Naive thymus-derived CD8-positive, alpha-beta T cell (primary cell): Measurements from ENCODE around the gene BTG3. TPM values are rescaled to one million over a fixed set of nuclear protein-coding genes. Genes with fewer than 3 reads are reported as not detected.
A peak's percentile ranks its signal among the peaks of the same experiment; 100 is the strongest.

Experiments used
- ATAC-seq, 2 donors: fragments of 150-1000 bp; cut with Tn5 transposase in 1 of 2; sonication (Bioruptor Pico), chemical (Tn5 transposase) in 1 of 2; 1 replicate in 1 of 2; 2 replicates in 1 of 2; pipeline ENCODE4 v1.10.0; 2021; ENCODE audit warnings: mild to moderate bottlenecking in 2 of 2, moderate library complexity in 2 of 2
- POLR2A ChIA-PET: fragments of 350-600 bp; sonication (Branson Sonifier 250); formaldehyde crosslinking; loops from one replicate; lab custom pipeline; 2021; ENCODE audit warnings: antibody characterized with exemption; lab: Charles Lee
- DNase-seq, 10 donors: peaks; one replicate each; pipeline versions ENCODE4 v3.0.0 to v3.0.0-alpha.2; 2020 to 2022
- H3K27ac Mint-ChIP-seq, 10 donors: one replicate each; pipeline ENCODE4 v1.8.0; 2020 to 2022; ENCODE audit warnings: mild to moderate bottlenecking in 10 of 10, mixed read lengths in 10 of 10, moderate library complexity in 4 of 10, inconsistent platforms in 1 of 10
- H3K27me3 Mint-ChIP-seq, 5 donors: one replicate each; pipeline ENCODE4 v1.8.0; 2021 to 2022; ENCODE audit warnings: mixed read lengths in 5 of 5
- H3K36me3 Mint-ChIP-seq, 3 donors: one replicate each; pipeline ENCODE4 v1.8.0; 2020 to 2022; ENCODE audit warnings: mixed read lengths in 3 of 3, mild to moderate bottlenecking in 2 of 3, inconsistent platforms in 1 of 3
- H3K4me1 Mint-ChIP-seq, 4 donors: one replicate each; pipeline ENCODE4 v1.8.0; 2021 to 2022; ENCODE audit warnings: mixed read lengths in 4 of 4
- H3K4me3 Mint-ChIP-seq, 10 donors: one replicate each; pipeline ENCODE4 v1.8.0; 2020 to 2022; ENCODE audit warnings: mild to moderate bottlenecking in 10 of 10, mixed read lengths in 10 of 10, moderate library complexity in 6 of 10, inconsistent platforms in 1 of 10
- H3K9me3 Mint-ChIP-seq, 9 donors: one replicate each; pipeline ENCODE4 v1.8.0; 2020 to 2022; ENCODE audit warnings: mixed read lengths in 9 of 9, mild to moderate bottlenecking in 3 of 9, inconsistent platforms in 1 of 9, moderate library complexity in 1 of 9
- polyA plus RNA-seq, 3 donors: library from polyadenylated mRNA; unstranded; fragments of 300-500 nt; fragmentation: Illumina TruSeq; gene quantifications; one replicate each; pipeline ENCODE4 v1.2.3, GENCODE V29; 2021
- total RNA-seq, 8 experiments: library from RNA in 2 of 8; stranded (reverse) in 2 of 8; gene quantifications; one replicate each; pipeline ENCODE4 v1.2.3 and lab custom pipeline; 2021 to 2026

Gene BTG3
- total and polyA plus RNA-seq, 5 experiments from 2014 or later: 4.2 to 17.7 (median 7.1) TPM

GRCh38 chr21:17580319-17580718 is 32.4 kb downstream of the BTG3 start:
- Mint-ChIP-seq H3K36me3 (no peaks in the 10 kb centered on the region), H3K4me3 (no peak overlapping the region), H3K27me3 (no peaks in the 10 kb centered on the region), H3K27ac (no peak overlapping the region), H3K4me1 (no peaks in the 10 kb centered on the region), H3K9me3 (no peaks in the 10 kb centered on the region)
- POLR2A ChIA-PET: no interaction called here
- ATAC-seq (no peak), DNase-seq (no peak)

- no peak for DNase-seq
- Mint-ChIP-seq H3K36me3 (no peaks in the 10 kb centered on the region), H3K4me1 (peaks cover 0 to 2% (median 0%) of the 10 kb centered on the region in 4 donors), H3K4me3 (no peak overlapping the region), H3K27ac (no peak overlapping the region), H3K9me3 (no peaks in the 10 kb centered on the region), H3K27me3 (peaks cover 0 to 8% (median 0%) of the 10 kb centered on the region in 5 donors)
- no peak for ATAC-seq
- POLR2A ChIA-PET: no interaction called here
Measured at GRCh38 chr21:17578876-17579275, 33.8 kb downstream of the BTG3 start.

DNA sequence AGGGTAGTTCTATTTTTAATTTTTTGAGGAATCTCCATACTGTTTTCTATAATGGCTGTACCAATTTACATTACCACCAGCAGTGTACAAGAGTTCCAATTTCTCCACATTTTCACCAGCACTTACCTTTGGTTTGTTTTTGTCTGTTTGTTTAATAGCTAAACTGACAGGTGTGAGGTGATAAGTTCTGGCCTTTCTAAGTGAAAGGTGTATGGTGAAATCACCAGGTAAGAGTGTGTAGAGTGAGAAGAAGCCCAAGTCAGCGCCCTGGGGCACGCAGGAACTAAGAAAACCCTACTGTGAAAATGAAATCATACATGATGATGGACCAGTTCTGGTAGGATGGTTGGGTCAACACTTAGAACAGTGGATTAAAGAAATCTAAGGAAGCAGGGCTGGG is 34.5 kb downstream of the BTG3 start:
- Mint-ChIP-seq H3K9me3 (no peaks in the 10 kb centered on the region), H3K27ac (no peak overlapping the region), H3K36me3 (no peaks in the 10 kb centered on the region), H3K4me1 (peaks cover 0 to 2% (median 0%) of the 10 kb centered on the region in 4 donors), H3K27me3 (peaks cover 0 to 8% (median under 1%) of the 10 kb centered on the region in 5 donors), H3K4me3 (no peak overlapping the region)
- POLR2A ChIA-PET: no interaction called here
- ATAC-seq: no peak
- DNase-seq: no peak

GRCh38 chr21:17577701-17578100 is 35.0 kb downstream of the BTG3 start:
- DNase-seq (no peak), ATAC-seq (no peak)
- peaks cover 0 to 2% (median 0%) of the 10 kb centered on the region in 4 donors for H3K4me1 Mint-ChIP-seq
- H3K36me3 Mint-ChIP-seq: no peaks in the 10 kb centered on the region
- POLR2A ChIA-PET: no interaction called here
- H3K27me3 Mint-ChIP-seq: peaks cover 0 to 8% (median 2%) of the 10 kb centered on the region in 5 donors
- no peak overlapping the region for H3K4me3 Mint-ChIP-seq
- no peak overlapping the region for H3K27ac Mint-ChIP-seq
- no peaks in the 10 kb centered on the region for H3K9me3 Mint-ChIP-seq

GRCh38 chr21:17576080-17576835 is 36.4 kb downstream of the BTG3 start:
- DNase-seq (no peak), ATAC-seq (no peak)
- H3K36me3 Mint-ChIP-seq: no peaks in the 10 kb centered on the region
- H3K27ac Mint-ChIP-seq: no peak overlapping the region
- peaks cover 0 to 8% (median 2%) of the 10 kb centered on the region in 5 donors for H3K27me3 Mint-ChIP-seq
- H3K4me1 Mint-ChIP-seq: peaks cover 0 to 2% (median 0%) of the 10 kb centered on the region in 4 donors
- H3K9me3 Mint-ChIP-seq: no peaks in the 10 kb centered on the region
- POLR2A ChIA-PET: no interaction called here
- H3K4me3 Mint-ChIP-seq: no peak overlapping the region

- peaks cover 0 to 2% (median 0%) of the 10 kb centered on the region in 4 donors for H3K4me1 Mint-ChIP-seq
- H3K27ac Mint-ChIP-seq: no peak overlapping the region
- H3K36me3 Mint-ChIP-seq: no peaks in the 10 kb centered on the region
- ATAC-seq (no peak), DNase-seq (no peak)
- H3K4me3 Mint-ChIP-seq: no peak overlapping the region
- POLR2A ChIA-PET: no interaction called here
- peaks cover 0 to 8% (median 5%) of the 10 kb centered on the region in 5 donors for H3K27me3 Mint-ChIP-seq
- H3K9me3 Mint-ChIP-seq: no peaks in the 10 kb centered on the region
Measured at GRCh38 chr21:17575076-17575475, 37.6 kb downstream of the BTG3 start.

DNA sequence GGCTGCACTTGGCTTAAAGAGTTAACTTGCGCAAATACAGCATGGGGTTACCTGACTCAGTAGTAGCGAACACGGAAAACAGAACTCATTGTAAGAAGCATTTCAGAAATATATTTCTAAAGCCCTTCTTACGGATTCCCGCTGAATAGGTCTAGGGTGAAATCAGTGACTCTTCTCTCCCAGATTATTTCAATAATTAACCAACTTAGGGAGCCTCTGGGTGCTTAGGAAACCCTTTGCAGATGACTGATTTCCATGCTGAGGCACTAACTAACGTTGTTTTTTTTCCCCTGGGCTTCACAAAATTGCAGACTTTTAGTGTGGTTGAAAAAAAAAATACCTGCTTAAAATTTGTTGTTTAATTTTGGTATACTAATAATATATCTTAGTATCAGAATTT is 40.3 kb downstream of the BTG3 start:
- ATAC-seq: no peak
- POLR2A ChIA-PET: no interaction called here
- Mint-ChIP-seq H3K27me3 (peaks cover 0 to 8% (median 6%) of the 10 kb centered on the region in 5 donors), H3K36me3 (no peaks in the 10 kb centered on the region), H3K4me1 (peaks cover 0 to 2% (median 0%) of the 10 kb centered on the region in 4 donors), H3K27ac (no peak overlapping the region), H3K4me3 (no peak overlapping the region), H3K9me3 (no peaks in the 10 kb centered on the region)
- no peak for DNase-seq

DNA sequence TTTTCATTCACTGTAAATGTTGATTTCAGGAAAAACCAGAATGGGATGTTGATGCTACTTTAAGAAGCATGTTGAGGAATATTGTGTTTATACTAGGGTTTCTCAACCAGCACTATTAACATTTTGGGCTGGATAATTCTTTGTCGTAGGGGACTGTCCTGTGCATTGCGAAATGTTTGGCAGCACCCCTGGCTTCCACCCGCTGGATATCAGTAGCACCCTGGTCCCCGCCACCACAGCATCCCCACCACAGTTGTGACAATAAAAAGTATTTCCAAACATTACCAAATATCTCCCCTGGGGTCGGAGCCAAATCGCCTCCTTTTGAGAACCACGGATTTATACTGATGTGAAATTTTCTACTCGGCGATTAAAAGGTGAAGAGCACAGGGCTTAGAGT is 41.9 kb downstream of the BTG3 start:
- no peaks in the 10 kb centered on the region for H3K9me3 Mint-ChIP-seq
- H3K27me3 Mint-ChIP-seq: peaks cover 0 to 8% (median 6%) of the 10 kb centered on the region in 5 donors
- peak overlapping the region in 1 of 10 donors; percentile 12 for H3K27ac Mint-ChIP-seq
- POLR2A ChIA-PET: no interaction called here
- DNase-seq (no peak), ATAC-seq (no peak)
- peaks cover 0 to 2% (median 0%) of the 10 kb centered on the region in 4 donors for H3K4me1 Mint-ChIP-seq
- no peaks in the 10 kb centered on the region for H3K36me3 Mint-ChIP-seq
- no peak overlapping the region for H3K4me3 Mint-ChIP-seq

GRCh38 chr21:17560377-17561025 is 52.2 kb downstream of the BTG3 start:
- Mint-ChIP-seq H3K27me3 (peaks cover 0 to 6% (median 0%) of the 10 kb centered on the region in 5 donors), H3K4me1 (no peaks in the 10 kb centered on the region), H3K36me3 (peaks cover 0 to 12% (median 0%) of the 10 kb centered on the region in 3 donors), H3K9me3 (no peaks in the 10 kb centered on the region), H3K4me3 (no peak overlapping the region), H3K27ac (no peak overlapping the region)
- POLR2A ChIA-PET: no interaction called here
- ATAC-seq: no peak
- DNase-seq: no peak

GRCh38 chr21:17554679-17555465 is 57.8 kb downstream of the BTG3 start:
- Mint-ChIP-seq H3K4me3 (no peak overlapping the region), H3K9me3 (no peaks in the 10 kb centered on the region), H3K27me3 (peaks cover 0 to 4% (median 0%) of the 10 kb centered on the region in 5 donors), H3K27ac (no peak overlapping the region), H3K4me1 (no peaks in the 10 kb centered on the region), H3K36me3 (peaks cover 0 to 1% (median 0%) of the 10 kb centered on the region in 3 donors)
- POLR2A ChIA-PET: no interaction called here
- ATAC-seq: no peak
- DNase-seq: no peak

- no peak overlapping the region for H3K4me3 Mint-ChIP-seq
- H3K36me3 Mint-ChIP-seq: no peaks in the 10 kb centered on the region
- no peak for ATAC-seq
- no peaks in the 10 kb centered on the region for H3K9me3 Mint-ChIP-seq
- H3K27ac Mint-ChIP-seq: no peak overlapping the region
- DNase-seq: no peak
- POLR2A ChIA-PET: no interaction called here
- H3K4me1 Mint-ChIP-seq: no peaks in the 10 kb centered on the region
- H3K27me3 Mint-ChIP-seq: peaks cover 0 to 4% (median 0%) of the 10 kb centered on the region in 5 donors
Measured at GRCh38 chr21:17554120-17554519, 58.6 kb downstream of the BTG3 start.

DNA sequence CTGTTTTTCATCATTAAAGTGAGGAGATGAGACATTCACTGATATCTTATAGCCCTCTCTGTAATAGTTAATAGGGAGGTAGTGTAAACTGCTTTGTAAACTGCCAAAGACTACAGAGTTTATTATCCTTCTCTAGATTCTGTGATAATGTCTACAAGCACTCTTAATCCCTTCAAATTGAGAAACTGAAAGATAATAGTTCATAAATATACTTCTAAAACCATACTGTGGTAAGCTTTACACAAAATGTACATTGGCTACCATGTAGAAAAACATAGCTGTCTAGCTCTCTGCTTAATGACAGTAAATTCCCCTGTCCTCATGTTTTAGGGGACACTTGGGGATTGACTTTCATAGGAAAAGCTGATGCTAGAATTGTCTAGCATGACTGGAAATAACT is 60.3 kb downstream of the BTG3 start:
- peaks cover 0 to 4% (median 4%) of the 10 kb centered on the region in 3 donors for H3K36me3 Mint-ChIP-seq
- no peaks in the 10 kb centered on the region for H3K4me1 Mint-ChIP-seq
- no peak for ATAC-seq
- POLR2A ChIA-PET: no interaction called here
- no peak overlapping the region for H3K27ac Mint-ChIP-seq
- no peaks in the 10 kb centered on the region for H3K9me3 Mint-ChIP-seq
- H3K4me3 Mint-ChIP-seq: no peak overlapping the region
- no peak for DNase-seq
- peaks cover 0 to 4% (median 0%) of the 10 kb centered on the region in 5 donors for H3K27me3 Mint-ChIP-seq
